SIG-M5 treated with dmso at 0.1 percent for 504 hours (cell line): ENCODE data around the gene RNF208.
"Not testable (repeated sequence)": the region's sequence is repeated elsewhere in the genome, so short reads cannot be mapped to it uniquely, and the experiment has no call there.

ENCODE experiments used
- DNase-seq: peaks from one replicate; lab custom pipeline; 2025; ENCODE audit not compliant: unreplicated experiment; lab: John Stamatoyannopoulos, UW

The RNF208 gene, protein sequence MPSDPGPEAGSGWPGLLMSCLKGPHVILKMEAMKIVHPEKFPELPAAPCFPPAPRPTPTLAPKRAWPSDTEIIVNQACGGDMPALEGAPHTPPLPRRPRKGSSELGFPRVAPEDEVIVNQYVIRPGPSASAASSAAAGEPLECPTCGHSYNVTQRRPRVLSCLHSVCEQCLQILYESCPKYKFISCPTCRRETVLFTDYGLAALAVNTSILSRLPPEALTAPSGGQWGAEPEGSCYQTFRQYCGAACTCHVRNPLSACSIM

DNA sequence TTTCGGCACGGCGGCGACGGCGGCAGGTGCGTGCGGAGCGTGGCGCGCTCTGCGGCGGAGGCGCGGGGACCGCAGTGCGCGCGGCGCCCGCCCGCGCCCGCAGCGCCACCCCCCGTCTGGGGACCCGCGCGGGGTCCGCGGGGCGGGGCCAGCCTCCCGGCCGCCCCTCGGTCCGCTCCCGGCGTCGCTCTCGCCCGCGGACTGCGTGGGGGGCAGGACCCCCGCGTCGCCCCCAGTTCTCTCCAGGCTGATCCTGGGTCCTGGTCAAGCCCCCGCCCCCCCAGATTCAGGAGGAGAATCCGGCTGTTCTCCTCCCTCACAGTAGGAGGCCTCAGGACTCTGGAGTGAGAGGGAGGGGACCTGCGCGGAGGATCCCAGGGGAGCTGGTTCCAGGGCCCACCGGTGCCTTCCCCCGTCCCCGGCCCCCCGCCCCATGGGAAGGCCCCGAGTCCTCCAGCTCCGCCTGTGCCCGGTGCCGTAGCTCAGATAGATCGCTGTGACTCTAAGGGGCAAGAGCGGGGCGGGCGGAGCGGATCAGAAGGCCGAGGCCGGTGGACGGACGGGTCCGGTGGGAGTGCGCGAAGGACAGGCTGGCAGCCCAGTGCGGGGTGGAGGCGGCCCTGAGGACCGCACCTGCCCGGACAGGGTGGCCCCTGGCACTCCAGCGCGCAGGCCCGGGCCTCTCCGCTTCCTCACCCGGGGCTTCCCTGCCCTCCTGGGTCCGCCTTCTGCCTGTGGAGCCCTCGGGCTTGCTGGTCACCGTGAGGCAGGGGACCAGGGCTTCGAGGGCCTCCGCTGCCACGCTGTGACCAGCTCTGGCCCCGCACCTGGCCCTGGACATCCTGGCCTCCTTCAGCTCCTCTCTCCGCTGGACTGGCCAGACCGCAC lies at the start of gene RNF208:
Gene RNF208, minus strand, starts transcription at position 51 of the 888 bp plus-strand sequence. CDS start 1,028 bp downstream, outside the sequence.
- no peak for DNase-seq

DNA sequence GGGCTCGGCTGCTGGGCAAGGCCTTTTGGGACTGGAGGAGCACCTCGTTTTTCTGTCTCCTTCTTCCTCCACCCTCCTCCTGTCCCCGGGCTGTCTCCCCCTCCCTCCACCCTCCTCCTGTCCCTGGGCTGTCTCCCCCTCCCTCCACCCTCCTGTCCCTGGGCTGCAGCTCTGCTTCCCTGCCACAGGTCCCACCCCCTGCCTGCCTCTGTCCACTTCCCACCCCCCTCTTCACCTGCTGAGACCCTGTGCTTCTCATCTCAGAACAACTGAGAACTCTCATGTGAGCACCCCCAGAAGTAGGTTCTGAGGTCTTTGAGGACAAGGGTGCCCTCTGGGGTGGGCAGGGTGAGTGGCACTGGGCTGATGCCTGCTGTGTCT lies 49.6 kb upstream of the RNF208 start:
- DNase-seq: no peak

DNA sequence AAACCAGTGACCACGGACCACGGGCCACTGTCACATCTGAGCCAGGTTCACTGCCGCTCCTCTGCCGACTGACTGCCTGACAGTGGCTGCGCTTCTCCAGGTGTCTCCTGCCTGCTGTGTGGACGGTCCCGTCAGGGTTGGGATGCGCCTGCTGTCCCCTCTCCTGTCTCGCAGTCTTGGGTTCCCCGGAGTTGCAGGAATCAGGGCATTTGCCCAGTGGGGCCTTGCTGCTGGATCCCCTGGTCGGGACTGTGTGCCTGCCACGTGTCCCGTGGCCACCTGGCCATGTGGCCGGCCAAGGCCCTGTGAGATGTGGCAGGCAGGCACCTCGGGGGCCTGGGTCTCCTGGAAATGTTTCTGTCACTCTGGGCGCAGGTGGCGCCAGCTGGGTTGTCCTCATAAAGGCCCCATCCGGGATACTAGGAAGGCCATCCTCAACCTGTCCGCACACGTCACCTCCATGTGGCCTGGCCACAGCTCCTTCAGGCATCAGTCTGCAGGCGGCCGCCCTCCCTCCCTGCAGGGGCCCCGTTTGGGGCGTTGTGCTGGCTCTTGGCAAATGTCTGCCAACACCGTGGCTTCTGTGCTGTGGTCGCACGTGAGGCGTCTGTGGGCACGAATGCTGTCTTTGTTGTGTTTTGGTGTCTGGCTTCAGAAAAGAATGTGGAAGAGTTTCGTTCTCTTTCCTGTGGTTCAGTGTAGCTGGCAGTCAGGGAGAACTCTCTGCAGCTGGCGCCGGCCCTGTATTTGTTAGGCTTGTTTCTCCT lies 49.1 kb upstream of the RNF208 start:
- no peak for DNase-seq

DNA sequence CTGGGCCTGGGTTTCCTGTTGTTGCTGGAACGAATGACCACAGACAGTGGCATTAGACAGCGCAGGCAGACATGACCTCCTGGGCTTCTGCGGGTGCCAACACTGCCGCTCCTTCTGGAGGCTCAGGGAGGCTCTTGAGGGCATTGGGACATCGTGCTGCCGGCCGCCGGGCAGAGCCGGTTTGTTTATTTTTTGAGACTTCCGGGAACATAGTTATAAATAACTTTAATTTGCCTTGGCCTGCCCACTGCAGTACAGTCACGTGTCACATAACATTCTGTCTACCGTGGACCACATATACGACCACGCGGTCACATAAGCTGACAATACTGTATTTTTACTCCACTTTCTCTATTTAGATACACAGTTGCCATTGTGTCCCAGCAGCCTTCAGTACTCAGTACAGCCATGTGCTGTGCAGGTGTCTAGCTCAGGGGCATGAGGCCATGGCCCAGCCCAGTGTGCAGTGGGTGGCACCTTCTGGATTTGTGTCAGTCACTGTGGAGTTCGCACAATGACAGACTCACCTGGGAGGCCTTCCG lies 47.3 kb upstream of the RNF208 start:
- no peak for DNase-seq

DNA sequence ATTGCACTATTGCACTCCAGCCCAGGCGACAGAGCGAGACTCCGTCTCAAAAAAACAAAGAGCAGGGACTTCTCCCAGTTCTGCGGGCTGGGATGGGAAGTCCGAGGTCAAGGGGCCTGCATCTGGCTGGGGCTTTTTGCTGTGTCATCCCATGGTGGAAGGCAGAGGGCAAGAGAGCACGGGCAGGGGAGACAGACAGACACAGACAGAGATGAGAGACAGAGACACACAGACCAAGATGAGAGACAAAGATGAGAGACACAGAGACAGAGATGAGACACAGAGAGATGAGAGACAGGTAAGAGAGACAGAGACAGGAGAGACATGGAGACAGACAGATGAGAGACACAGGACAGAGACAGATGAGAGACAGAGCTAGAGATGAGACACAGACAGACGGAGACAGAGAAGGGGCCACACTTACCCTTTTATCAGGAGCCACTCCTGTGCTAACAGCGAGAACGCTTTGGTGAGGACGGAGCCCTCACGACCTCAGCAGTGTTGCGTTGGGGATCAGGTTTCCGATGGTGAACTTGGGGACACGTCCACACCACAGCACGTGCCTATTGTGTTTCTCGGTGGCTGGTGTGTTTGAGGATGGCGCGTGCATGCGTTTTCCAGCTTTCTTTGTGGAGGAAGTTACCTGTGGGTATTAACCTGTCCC lies 46.6 kb upstream of the RNF208 start:
- no peak for DNase-seq

DNA sequence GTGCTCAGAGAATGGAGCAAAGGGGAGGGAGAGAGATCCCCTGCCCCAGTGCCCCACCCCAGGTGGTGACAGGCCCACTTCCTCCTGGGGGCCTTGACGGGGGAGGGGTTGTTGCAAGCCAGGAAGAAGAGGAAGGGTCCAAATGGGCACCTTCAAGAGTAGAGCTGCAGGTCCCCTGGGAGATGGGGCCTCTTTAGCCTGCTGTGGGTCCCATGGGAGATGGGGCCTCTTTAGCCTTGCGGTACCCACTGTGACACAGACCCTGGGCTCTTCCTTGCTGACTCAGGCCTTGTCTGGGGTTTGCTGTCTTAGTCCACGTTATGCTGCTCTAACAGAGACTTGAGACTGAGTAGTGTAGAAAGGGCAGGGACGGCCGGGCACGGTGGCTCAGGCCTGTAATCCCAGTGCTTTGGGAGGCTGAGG lies 45.9 kb upstream of the RNF208 start:
- no peak for DNase-seq

DNA sequence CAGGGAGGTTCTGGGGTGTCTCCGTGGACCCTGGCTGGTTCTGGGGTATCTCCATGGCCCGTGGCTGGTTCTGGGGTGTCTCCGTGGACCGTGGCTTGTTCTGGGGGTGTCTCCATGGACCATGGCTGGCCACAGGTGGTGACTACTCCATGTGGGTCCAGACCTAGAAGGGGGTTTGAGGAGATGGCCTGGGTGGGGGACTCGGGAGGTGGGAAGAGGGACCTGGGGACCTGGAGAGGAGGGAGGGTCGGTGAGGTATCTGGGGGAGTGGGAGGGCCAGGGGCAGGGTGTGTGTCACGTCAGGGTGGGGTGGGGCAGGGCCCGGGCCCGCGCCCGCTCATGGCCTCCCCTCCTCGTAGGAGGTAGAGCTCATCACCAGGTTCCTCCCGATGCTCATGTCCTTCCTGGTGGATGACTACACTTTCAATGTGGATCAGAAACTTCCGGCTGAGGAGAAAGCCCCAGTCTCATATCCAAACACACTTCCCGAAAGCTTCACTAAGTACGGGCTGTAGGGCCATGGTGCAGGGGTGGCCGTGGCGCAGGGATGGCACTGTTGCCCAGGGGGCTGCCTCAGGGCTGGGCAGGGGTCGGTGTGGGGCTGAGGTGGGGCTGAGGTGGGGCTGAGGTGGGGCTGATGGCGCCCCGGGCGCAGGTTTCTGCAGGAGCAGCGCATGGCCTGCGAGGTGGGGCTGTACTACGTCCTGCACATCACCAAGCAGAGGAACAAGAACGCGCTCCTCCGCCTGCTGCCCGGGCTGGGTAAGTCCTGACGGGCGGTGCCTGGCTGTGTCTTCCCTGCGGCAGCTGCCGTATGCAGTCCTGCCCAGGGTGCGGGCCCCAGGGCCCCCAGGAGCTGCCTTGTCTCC lies 44.8 kb upstream of the RNF208 start:
- no peak for DNase-seq

DNA sequence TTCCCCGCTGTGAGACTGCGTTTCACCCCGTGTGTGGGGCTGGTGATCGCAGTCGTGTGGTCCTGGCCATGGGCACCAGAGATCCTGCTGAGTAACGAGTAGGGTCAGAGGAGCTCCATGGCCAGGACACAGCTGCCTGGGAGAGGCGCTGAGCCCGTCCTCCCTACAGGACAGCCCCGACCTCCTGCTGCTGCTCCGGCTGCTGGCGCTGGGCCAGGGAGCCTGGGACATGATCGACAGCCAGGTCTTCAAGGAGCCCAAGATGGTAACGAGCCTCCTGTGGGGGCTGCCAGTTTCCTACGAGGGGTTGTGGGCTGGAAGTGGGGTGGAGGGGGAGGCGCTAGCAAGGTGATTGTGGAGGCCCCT lies 44.1 kb upstream of the RNF208 start:
- no peak for DNase-seq

DNA sequence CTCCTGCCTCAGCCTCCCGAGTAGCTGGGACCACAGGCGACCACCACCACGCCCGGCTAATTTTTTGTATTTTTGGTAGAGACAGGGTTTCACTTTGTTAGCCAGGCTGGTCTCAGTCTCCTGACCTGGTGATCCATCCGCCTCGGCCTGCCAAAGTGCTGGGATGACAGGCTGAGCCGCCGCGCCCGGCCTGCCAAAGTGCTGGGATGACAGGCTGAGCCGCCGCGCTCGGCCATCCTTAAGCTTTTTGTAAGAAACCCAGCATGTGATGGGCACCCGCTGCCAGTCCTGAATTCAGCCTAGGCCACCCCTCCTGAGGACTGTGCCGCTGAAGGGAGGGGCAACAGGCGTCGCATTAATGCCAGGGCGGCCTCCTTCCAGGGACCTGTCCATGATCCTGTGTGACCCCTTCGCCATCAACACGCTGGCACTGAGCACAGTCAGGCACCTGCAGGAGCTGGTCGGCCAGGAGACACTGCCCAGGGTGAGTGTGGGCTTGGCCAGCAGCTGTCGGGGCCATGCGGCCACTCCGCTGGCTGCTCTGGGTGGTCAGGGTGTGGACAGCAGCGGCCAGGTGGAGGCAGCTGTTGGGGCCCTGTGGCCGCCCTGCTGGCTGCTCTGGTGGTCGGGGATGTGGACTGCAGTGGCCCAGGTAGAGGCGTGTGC lies 43.6 kb upstream of the RNF208 start:
- DNase-seq: no peak

DNA sequence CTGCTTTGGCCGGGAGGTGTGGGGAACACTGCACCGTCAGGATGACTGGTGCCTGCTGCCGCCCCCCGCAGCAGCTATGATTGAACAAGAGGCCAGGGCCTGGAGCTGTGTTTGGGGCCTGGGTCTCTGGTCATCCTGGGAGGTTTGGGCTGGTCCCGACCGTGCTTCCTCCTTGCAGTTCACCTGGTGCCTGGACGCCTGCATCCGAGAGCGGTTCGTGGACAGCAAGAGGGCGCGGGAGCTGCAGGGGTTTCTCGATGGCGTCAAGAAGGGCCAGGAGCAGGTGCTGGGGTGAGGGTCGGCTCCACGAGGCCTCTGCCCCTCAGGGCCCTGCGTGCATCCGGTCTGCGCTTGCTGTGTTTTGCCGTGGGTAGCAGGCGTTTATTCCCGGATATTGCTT lies 42.0 kb upstream of the RNF208 start:
- no peak for DNase-seq

DNA sequence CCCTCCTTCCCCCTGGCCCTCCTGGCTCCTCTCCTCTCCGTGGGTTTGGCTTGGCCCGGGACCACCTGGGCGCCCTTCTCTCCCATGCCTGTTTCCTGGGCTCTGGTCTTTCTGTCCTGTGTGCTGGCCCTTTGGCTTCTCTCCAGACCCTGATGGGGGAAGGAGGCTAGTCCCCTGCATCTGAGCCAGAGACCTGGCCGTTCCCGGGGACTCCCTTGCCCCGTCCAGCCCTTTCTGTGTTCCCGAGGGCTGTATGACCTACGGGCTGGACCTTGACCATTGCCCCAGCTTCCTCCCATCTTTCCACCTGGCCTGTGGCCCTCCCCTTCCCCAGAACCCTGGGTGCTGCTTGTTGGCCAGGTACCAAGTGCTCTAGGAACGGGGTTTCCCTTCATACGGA lies 41.5 kb upstream of the RNF208 start:
- DNase-seq: no peak

DNA sequence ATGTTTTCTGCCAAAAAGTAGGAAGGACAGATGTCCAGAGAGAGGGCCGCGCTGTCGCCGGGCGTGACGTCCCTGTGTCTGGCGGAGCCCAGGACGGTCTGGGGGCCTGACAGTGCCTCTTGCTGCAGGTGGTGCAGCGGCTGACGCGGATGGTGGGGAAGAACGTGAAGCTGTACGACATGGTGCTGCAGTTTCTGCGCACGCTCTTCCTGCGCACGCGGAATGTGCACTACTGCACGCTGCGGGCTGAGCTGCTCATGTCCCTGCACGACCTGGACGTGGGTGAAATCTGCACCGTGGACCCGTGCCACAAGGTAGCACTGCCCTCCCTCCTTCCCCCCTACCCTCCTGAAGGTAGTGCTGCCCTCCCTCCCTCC lies 40.9 kb upstream of the RNF208 start:
- no peak for DNase-seq

DNA sequence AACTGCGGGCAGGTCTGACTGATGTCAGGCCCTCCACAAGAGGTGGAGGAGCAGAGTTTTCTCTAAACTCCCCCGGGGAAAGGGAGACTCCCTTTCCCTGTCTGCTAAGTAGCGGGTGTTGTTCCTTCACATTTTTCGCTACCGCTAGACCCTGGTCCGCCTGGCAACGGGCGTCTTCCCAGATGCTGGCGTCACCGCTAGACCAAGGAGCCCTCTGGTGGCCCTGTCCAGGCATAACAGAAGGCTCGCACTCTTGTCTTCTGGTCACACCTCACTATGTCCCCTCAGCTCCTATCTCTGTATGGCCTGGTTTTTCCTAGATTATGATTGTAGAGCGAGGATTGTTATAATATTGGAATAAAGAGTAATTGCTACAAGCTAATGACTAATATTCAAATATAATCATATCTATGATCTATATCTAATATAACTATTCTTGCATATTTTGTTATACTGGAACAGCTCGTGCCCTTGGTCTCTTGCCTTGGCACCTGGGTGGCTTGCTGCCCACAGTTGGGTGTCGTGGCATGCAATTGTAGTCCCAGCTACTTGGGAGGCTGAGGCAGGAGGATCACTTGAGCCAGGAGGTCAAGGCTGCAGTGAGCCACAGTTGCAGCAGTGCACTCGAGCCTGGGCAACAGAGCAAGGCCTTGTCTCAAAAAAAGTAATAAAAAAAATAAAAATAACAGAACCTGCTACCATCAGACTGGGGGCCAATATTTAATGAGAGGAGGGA lies 40.3 kb upstream of the RNF208 start:
- not testable (repeated sequence) for DNase-seq

DNA sequence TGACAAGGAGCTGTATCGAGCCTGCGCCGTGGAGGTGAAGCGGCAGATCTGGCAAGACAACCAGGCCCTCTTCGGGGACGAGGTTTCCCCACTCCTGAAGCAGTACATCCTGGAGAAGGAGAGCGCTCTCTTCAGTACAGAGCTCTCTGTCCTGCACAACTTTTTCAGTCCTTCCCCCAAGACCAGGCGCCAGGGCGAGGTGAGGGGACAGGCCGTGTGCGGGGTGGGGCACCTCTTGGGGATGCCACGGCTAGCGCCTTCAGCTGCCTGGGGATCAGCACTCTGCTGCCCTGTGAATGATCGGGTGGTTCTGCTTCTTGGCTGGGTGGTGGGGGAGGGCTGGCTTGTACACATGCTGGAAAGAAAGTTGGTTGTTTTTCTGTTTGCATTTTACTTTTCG lies 34.8 kb upstream of the RNF208 start:
- no peak for DNase-seq

DNA sequence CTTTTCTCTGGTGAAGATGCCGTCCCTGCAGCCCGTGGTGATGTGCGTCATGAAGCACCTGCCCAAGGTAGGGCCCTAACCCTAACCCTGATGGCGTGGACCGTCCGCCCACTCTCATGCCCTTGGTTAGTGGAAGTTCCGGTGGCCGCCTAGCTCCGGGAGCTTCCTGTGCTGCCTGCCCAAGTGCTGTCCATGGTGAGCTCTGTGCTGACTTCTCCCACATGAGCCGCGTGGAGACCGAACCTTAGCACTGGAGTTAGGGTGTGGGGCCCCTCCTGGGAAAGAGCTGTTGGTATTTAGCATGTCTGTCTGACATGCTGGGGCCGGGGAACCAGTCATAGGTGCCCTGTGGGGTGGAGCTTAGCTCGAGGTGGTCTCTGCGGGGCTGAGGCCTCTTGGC lies 34.3 kb upstream of the RNF208 start:
- DNase-seq: no peak

DNA sequence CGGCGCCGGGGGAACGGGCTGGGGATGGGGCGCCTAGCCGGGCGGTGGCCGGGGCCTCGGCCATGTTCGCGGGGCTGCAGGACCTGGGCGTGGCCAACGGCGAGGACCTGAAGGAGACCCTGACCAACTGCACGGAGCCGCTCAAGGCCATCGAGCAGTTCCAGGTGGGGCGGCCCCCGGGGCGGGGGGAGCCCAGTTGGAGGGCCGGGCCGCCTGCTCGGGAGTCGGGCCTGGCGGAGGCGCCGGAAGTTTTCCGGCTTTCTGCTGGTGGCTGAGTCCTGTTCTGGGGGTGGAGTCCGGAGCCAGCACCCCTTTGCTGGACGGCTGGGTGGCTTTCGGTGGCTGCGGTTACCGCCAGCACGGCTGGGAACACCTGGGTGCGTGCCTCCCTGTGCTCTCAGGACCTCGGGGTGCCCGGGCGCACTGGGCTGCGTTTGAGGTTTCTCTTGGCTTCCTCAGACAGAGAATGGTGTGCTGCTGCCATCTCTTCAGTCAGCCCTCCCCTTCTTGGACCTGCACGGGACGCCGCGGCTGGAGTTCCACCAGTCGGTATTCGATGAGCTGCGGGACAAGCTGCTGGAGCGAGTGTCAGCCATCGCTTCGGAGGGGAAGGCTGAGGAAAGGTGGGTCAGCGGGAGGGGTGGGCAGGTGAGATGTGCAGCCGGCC lies 33.5 kb upstream of the RNF208 start:
- no peak for DNase-seq

DNA sequence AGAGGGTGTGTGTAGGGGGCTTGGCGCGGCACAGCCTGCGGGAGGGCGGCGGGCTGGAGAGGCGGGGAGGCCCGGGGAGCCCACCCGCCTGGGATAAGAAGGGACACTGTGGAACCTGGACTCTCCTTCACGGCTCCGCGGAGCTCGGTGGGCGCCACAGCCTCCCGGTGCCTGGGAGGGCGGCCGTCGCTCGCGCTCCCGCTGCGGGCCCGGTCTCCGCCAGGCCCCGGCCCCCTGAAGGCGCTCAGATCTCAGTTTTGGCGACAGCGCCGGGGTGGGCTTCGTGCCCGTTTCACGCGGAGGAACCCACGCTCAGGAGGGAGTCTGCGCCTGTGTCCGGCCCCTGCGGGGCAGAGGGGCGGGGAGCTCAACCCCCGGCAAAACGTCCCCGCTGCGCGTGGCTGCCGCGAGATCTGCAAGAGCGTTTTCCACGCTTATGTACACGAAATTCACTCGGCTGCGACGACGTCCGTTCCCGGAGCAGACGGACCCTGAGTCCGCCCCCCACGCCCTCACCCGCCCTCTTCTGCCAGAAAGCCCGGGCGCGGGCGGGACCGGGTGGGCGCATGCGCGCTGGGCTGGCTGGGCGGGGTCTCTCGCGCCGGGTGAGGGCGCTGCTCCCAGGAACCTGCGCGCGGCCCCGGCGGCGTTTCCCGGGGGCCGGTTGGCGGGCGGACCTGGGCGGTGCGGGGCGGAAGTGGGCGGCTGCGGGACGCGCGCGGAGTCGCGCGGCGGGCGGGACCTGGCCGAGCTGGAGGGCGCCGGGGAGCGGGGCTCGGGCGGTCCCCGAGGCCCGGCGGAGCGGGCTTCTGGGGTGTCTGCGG lies 32.8 kb upstream of the RNF208 start, which contains the start of gene NELFB:
Gene NELFB, plus strand, starts transcription at position 704 of the 824 bp plus-strand sequence.
- peak; percentile 74 for DNase-seq
